ENCODE measurements around the gene TMEM221.
A peak's percentile ranks its signal among the peaks of the same experiment; 100 is the strongest.

TMEM221 gene

GRCh38 chr19:17448131-17448967 lies at the start of gene TMEM221:
Gene TMEM221, minus strand, starts transcription at chr19:17448668. Its CDS starts 206 bp downstream, at chr19:17448462.
- peak within 1 kb of the TSS; percentile 45 for H3K4me3 ChIP-seq (replicated peaks; ENCODE audit: low read depth, low read length)
- peak; percentile 33 for TF ChIP-seq CTCF (IDR thresholded peaks at IDR 0.05; ENCODE audit: low read length, missing control alignments)
- DNase-seq (ENCODE audit: low read depth), result peak; percentile 19

GRCh38 chr19:17497149-17497798 lies 48.8 kb upstream of the TMEM221 start:
- TF ChIP-seq CTCF (IDR thresholded peaks at IDR 0.05; ENCODE audit: low read length, missing control alignments), result no peak
- DNase-seq (ENCODE audit: low read depth), result no peak
- H3K4me3 ChIP-seq (replicated peaks; ENCODE audit: low read depth, low read length), result no peak overlapping the region

GRCh38 chr19:17496337-17496997 lies 48.0 kb upstream of the TMEM221 start:
- peak; percentile 83 for TF ChIP-seq CTCF (IDR thresholded peaks at IDR 0.05; ENCODE audit: low read length, missing control alignments)
- no peak overlapping the region for H3K4me3 ChIP-seq (replicated peaks; ENCODE audit: low read depth, low read length)
- DNase-seq (ENCODE audit: low read depth), result peak; percentile 74

GRCh38 chr19:17495639-17496296 lies 47.3 kb upstream of the TMEM221 start:
- no peak overlapping the region for H3K4me3 ChIP-seq (replicated peaks; ENCODE audit: low read depth, low read length)
- DNase-seq (ENCODE audit: low read depth), result no peak
- no peak for TF ChIP-seq CTCF (IDR thresholded peaks at IDR 0.05; ENCODE audit: low read length, missing control alignments)

- no peak for TF ChIP-seq CTCF (IDR thresholded peaks at IDR 0.05; ENCODE audit: low read length, missing control alignments)
- no peak for DNase-seq (ENCODE audit: low read depth)
- no peak overlapping the region for H3K4me3 ChIP-seq (replicated peaks; ENCODE audit: low read depth, low read length)
Observed at GRCh38 chr19:17491287-17491686, 42.8 kb upstream of the TMEM221 start.

- no peak for DNase-seq (ENCODE audit: low read depth)
- no peak overlapping the region for H3K4me3 ChIP-seq (replicated peaks; ENCODE audit: low read depth, low read length)
- no peak for TF ChIP-seq CTCF (IDR thresholded peaks at IDR 0.05; ENCODE audit: low read length, missing control alignments)
Observed at GRCh38 chr19:17490411-17490810, 41.9 kb upstream of the TMEM221 start.
